K562 (cell line): Measurements from ENCODE around the gene PHKA2. TPM values are rescaled to one million over a fixed set of nuclear protein-coding genes. Genes with fewer than 3 reads are reported as not detected.

Experiments used
- BRF2 ChIP-seq: IDR thresholded peaks from 3 replicates; pipeline ENCODE4 v1.6.1; 2011; ENCODE audit warnings: borderline replicate concordance, mild to moderate bottlenecking; ENCODE audit not compliant: insufficient read length, insufficient read depth
- CTBP1 ChIP-seq: fragments of 450-650 bp; IDR thresholded peaks from 2 replicates; pipeline ENCODE4 v1.6.1; 2016; ENCODE audit warnings: borderline replicate concordance
- FOXK2 ChIP-seq, 2 experiments: fragments of 450-650 bp; IDR thresholded peaks in 1 of 2; conservative IDR thresholded peaks in 1 of 2; 2 replicates each; pipeline ENCODE4 v1.6.1; 2016; ENCODE audit warnings: low read depth in 2 of 2, mild to moderate bottlenecking in 1 of 2
- HBP1 ChIP-seq: fragments of 450-650 bp; formaldehyde crosslinking; IDR thresholded peaks from 2 replicates; pipeline ENCODE4 v1.4.0; 2022; ENCODE audit warnings: missing genetic modification characterization
- KDM5B ChIP-seq: fragments of 200-600 bp; sonication (generic); IDR thresholded peaks from 2 replicates; pipeline ENCODE4 v1.6.1; 2012; ENCODE audit warnings: low read depth, mild to moderate bottlenecking, moderate library complexity, low read length, control low read depth, inconsistent platforms; ENCODE audit not compliant: insufficient replicate concordance
- MAFG ChIP-seq: fragments of 450-650 bp; conservative IDR thresholded peaks from 2 replicates; pipeline ENCODE4 v1.6.1; 2016; ENCODE audit warnings: missing genetic modification characterization, missing compliant biosample characterization
- PCBP2 ChIP-seq: fragments of 200-400 bp; formaldehyde crosslinking; IDR thresholded peaks from 2 replicates; pipeline ENCODE4 v1.6.1; 2018; ENCODE audit warnings: low read length, low read depth, mild to moderate bottlenecking, moderate library complexity; ENCODE audit not compliant: poor library complexity, severe bottlenecking
- PHF8 ChIP-seq: fragments of 200-600 bp; sonication (generic); IDR thresholded peaks from 2 replicates; pipeline ENCODE4 v1.6.1; 2012; ENCODE audit warnings: mixed run types, mild to moderate bottlenecking, inconsistent platforms, low read length, moderate library complexity, borderline replicate concordance
- PRDM10 ChIP-seq: fragments of 450-650 bp; IDR thresholded peaks from 2 replicates; pipeline ENCODE4 v1.6.1; 2018; ENCODE audit not compliant: partially characterized antibody
- RBBP5 ChIP-seq: fragments of 200-600 bp; sonication (generic); IDR thresholded peaks from 2 replicates; pipeline ENCODE4 v1.6.1; 2012; ENCODE audit warnings: borderline replicate concordance, mild to moderate bottlenecking, low read length, control low read depth, inconsistent platforms; ENCODE audit not compliant: insufficient read depth, poor library complexity, severe bottlenecking
- SIN3B ChIP-seq: fragments of 450-650 bp; IDR thresholded peaks from 2 replicates; pipeline ENCODE4 v1.6.1; 2017; ENCODE audit warnings: low read depth, mild to moderate bottlenecking, moderate library complexity
- SMAD1 ChIP-seq: fragments of 150-350 bp; IDR thresholded peaks from 2 replicates; pipeline ENCODE4 v1.6.1; 2014; ENCODE audit warnings: low read length, low read depth; ENCODE audit not compliant: partially characterized antibody
- SMARCA5 ChIP-seq: fragments of 450-650 bp; IDR thresholded peaks from 2 replicates; pipeline ENCODE4 v1.6.1; 2016
- VEZF1 ChIP-seq: fragments of 200-800 bp; sonication (Bioruptor generic); IDR thresholded peaks from 2 replicates; pipeline ENCODE4 v1.6.1; 2017; ENCODE audit warnings: missing genetic modification characterization, missing compliant biosample characterization
- ZFP1 ChIP-seq: fragments of 450-650 bp; formaldehyde crosslinking; IDR thresholded peaks from 2 replicates; pipeline ENCODE4 v1.4.0; 2020; ENCODE audit warnings: mild to moderate bottlenecking, mixed read lengths
- ZNF197 ChIP-seq: fragments of 200-800 bp; sonication (Bioruptor generic); IDR thresholded peaks from 2 replicates; pipeline ENCODE4 v1.6.1; 2016; ENCODE audit warnings: low read depth, missing genetic modification characterization, missing compliant biosample characterization
- ZNF347 ChIP-seq: fragments of 450-650 bp; formaldehyde crosslinking; IDR thresholded peaks from 2 replicates; pipeline ENCODE4 v1.4.0; 2020; ENCODE audit warnings: low read depth, mild to moderate bottlenecking, moderate library complexity
- polyA plus RNA-seq, 8 experiments: library from polyadenylated mRNA; depleted of rRNA in 4 of 8; stranded (reverse) in 5 of 8; unstranded in 3 of 8; fragments of >200 nt; fragmentation: Nextera tagmentation in 2 of 8; fragmentation: Illumina TruSeq in 1 of 8; extraction: Ambion mirVana in 2 of 8; extraction: Trizol in 1 of 8; gene quantifications; 2 replicates each; pipeline versions ENCODE4 v1.2.1 to v1.2.3, GENCODE V29; 2011 to 2014; ENCODE audit warnings: inconsistent platforms in 1 of 8, missing spikeins in 1 of 8
- total RNA-seq, 7 experiments: library from RNA; depleted of rRNA in 6 of 7; stranded (reverse); fragments of >200 nt in 6 of 7; fragmentation: Illumina TruSeq in 2 of 7; extraction: Trizol in 2 of 7; gene quantifications; 2 replicates each; pipeline versions ENCODE4 v1.2.1 to v1.2.3, GENCODE V29; 2011 to 2021; ENCODE audit warnings: low replicate concordance in 1 of 7
- TF ChIP-seq, protein P1 (sequence below): fragments of 250-450 bp; sonication (Bioruptor Pico); IDR thresholded peaks from 2 replicates; pipeline ENCODE4 v1.8.0; 2021; ENCODE audit warnings: moderate library complexity, mild to moderate bottlenecking, inconsistent platforms

The PHKA2 gene
- total and polyA plus RNA-seq, 9 of the 15 experiments (the other 6 are each of a cell fraction or from before 2014, with no cell fraction given): 2.8 to 33.1 (median 20.3) TPM

DNA sequence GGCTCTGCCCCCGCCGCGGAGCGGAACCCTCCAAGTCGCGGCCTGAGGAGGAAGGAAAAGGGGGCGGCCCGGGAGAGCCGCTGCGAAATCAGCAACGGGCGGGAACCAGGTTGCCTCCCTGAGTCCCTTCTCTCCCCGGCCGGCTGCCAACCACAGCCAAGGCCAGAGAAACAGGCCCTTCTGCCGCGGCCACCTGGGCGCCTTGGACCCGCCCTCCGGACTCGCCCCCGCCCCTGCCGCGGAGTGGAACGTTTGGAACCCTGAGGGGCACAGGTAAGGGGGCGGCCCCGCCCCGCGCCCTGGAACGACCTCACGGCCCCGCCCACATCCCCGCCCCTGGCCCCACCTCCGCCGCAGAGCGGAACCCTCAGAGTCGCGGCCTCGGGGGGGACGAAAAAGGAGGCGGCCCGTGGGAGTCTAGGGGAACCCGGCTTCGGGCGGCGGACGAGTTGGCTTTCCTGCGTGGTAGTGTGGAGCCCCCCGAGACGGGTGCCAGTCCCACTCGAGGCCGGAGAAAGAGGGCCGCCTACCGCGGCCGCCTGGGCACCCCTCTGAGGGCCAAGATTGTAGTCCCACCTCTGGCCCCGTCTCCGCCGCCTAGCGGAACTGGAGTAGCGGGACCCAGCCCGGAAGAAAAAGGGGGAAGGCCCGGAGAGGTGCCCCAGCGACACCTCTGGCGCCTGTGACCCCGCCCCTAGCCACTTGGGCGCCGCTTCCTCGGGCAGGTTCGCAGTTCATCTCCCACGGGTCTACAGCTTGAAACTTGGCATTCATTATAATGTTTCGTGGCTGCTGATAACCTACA is 669 bp upstream of the PHKA2 start (continued):
- TF ChIP-seq FOXK2 (conservative IDR thresholded peaks at IDR 0.05 in 1 of 2, IDR thresholded peaks at IDR 0.05 in 1 of 2; ENCODE audit: low read depth in 2 of 2) (peak; percentile 25 to 98; a peak in 3 of 4 replicates), HBP1 (CRISPR knock-in tag) (no peak), MAFG (tag) (no peak), ZNF347 (no peak), KDM5B (peak; percentile 68), BRF2 (no peak), SMAD1 (peak; percentile 16), PCBP2 (no peak), PHF8 (peak; percentile 64; the same call in 1 of the 2 replicates), VEZF1 (CRISPR knock-in tag) (peak; percentile 83), RBBP5 (peak; percentile 43), ZFP1 (CRISPR knock-in tag) (no peak), SMARCA5 (no peak), CTBP1 (peak; percentile 45; the same call in 1 of the 2 replicates), PRDM10 (peak; percentile 99), ZNF197 (no peak), SIN3B (peak; percentile 93)
- TF ChIP-seq, protein P1, sequence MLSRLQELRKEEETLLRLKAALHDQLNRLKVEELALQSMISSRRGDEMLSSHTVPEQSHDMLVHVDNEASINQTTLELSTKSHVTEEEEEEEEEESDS: no peak
